Measurements from ENCODE around the gene MLLT10.
"Not testable (repeated sequence)": the region's sequence is repeated elsewhere in the genome, so short reads cannot be mapped to it uniquely, and the experiment has no call there.

The MLLT10 gene

DNA sequence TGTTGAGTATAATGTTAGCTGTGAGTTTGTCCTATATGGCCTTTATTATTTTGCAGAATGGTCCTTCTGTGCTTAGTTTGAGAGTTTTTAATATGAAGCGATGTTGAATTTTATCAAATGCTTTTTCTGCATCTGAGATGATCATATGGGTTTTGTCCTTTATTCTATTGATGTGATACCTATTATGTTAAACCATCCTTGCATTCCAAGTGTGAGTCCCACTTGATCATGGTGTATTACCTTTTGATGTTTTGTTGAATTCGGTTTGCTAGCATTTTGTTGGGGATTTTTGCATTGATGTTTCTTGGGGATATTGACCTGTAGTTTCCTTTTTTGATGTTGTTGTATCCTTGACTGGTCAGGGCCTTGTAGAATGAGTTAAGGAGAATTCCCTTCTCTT, 166.4 kb downstream of the MLLT10 start:
- no peak for DNase-seq (ENCODE audit: low read depth)

DNA sequence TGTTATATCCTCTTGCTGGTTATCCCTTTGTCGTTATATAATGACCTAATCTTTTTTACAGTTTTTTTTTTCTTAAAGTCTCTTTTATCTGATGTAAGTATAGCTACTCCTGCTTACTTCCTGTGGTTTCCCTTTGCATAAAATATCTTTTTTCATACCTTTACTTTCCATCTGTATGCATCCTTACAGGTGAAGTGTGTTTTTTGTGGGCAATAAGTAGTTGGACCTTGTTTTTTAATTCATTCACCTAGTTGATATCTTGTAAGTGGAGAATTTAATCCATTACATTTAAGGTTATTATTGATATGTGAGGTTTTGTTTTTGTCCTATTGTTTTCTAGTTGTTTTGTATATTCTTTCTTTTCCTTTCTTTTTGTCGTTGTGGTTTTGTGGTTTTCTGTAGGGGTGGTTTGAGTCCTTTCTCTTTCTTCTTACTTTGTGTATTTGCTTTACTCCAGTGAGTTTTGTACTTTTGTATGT, 168.6 kb downstream of the MLLT10 start:
- no peak for DNase-seq (ENCODE audit: low read depth)

DNA sequence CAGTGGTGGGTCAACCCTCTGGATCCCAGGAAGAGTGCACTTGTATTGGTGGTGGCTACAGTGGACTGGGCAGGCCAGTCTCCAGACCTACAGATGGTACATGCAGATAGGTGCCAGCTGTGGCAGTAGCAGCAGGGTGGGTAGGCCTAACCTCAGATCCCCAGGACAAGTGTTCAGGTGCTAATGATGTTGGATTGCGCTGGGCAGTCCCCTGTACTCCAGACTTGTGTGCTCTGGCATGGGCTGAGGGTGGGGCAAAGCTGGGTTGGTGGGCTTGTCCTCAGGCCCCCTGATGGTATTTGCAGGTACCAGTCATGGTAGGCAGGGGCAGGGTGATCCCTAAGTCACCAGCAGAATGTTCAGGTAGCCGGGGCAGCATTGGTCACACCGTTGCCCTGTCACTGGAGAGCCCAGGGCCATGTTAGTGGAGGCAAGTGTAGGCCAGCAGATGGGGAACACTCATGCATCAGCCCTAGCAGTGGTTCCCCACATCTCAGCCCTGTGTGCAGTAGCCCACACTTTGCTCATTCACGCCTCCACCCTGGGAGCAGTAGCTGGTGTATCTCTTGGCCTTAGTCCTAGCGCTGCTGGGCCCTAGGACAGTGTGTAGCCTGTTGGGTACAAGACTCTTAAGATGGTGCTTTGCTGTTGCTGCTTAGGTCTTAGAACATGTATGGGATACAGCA, 171.3 kb downstream of the MLLT10 start:
- DNase-seq (ENCODE audit: low read depth) = no peak

DNA sequence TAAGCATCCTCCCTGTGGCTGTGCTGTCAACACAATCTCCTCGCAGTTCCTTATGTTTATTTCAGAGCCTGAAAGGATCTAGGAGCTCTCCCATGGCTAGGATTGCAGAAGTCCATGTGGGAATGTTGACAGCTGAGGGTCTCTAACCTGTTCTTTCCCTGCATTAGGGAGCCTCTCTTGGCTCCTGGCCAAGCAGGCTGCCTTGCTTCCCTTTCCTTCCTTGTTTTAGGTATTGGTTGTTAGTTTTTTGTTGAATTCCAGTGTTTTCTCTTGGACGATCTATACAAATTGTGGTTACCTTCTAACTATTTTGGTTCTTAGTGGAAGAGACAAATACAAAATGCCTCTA, 171.8 kb downstream of the MLLT10 start:
- no peak for DNase-seq (ENCODE audit: low read depth)

DNA sequence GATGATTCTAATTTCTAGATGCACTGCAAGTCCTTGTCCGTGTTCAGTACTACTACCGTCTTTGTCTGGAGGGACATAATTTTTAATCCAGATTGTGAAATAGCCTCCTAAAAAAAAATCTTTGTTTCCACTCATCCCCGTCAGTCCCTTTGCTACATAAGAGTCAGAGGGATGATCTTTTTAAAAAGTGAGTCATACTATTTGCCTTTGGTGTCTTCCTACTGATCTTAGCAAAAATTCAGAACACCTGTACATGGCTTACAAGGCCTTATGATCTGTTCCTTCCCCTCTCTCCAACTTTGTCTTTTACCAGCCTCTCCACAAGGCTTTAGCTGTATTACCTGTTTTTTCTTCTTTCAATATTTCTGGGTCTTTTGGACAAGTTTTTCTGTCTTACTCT, 173.5 kb downstream of the MLLT10 start:
- no peak for DNase-seq (ENCODE audit: low read depth)

DNA sequence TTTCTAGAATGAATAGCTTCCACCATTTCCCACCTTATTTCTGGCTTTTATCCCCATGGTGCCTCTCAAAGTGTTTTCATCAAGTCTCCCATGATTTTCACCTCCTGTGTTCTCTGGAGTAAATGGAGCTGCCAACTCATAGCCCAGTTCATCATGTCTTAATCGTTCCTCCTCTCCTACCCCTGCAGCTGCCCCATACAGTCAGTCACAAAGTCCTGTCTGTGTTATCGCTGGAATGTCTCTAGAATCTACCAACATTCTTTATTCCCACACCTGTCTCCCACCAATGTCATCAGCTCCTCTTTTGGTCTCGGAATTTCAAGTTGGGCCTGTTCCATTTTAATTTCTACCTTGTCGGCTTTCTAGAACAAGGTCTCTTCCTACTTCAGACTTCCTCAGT, 178.9 kb downstream of the MLLT10 start:
- no peak for DNase-seq (ENCODE audit: low read depth)

DNA sequence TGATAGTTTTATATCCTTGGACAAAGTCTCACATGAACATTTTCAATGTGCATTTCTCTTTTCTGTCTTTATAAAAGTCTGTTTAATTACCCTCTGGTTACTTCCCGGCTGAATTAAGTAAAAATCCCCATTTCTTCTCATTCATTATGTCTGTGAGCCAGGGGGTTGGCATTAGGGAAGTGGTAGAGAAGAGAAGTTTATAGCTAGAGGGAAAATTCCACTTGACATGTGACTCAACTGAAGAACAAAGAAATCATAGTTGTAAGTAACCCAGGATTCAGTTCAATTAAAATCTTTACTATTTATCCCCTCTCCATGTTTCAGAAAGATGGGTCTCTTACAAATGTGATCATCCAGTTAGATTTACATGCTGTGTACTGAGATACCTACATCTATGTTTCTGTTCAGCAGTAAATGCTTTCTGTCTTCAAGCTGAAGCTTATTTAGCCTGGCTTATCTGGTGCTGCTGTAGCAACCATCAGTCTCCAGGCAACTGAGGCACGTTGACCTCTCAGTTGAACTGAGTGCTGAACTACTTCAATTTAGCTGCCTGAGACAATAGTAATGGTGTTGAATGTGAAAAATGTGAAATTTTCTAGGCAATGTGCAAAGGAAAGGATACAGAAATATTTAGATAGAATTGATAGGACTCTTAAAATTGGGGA, 181.6 kb downstream of the MLLT10 start:
- no peak for DNase-seq (ENCODE audit: low read depth)

DNA sequence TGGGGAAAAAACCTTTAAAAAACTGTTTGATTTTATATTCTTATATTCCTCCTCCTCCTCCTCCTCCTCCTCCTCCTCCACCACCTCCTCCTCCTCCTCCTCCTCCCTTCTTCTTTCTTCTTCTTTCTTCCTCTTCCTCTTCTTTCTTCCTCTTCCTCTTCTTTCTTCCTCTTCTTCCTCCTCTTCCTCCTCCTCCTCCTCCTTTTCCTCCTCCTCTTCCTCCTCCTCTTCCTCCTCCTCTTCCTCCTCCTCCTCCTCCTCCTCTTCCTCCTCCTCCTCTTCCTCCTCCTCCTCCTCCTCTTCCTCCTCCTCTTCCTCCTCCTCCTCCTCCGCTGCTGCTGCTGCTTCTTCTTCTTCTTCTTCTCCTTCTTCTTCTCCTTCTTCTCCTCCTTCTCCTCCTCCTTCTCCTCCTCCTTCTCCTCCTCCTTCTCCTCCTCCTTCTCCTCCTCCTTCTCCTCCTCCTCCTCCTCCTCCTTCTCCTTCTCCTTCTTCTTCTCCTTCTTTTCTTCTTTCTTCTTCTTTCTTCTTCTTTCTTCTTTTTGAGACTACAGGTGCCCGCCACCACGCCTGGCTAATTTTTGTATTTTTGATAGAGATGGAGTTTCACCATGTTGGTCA, 183.5 kb downstream of the MLLT10 start:
- not testable (repeated sequence) for DNase-seq (ENCODE audit: low read depth)

DNA sequence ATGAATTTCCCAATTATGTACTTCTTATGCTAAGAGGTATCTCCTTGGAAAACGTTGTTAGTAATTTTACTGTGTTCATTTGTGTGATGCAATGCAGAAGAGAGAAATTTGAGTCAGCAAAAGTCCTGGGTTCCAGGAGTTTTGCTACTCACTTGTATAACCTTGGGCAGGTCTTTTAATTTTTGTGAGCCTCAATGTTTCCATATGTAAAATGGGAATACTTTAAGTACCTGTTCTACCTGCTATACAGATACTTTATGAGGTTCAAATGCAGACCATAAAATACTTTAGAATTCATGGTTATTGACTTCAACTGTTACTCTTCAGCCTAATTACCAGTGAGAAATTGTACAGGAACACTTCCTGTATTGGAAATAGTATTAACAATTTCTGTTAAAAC, 185.5 kb downstream of the MLLT10 start:
- DNase-seq (ENCODE audit: low read depth) = no peak

DNA sequence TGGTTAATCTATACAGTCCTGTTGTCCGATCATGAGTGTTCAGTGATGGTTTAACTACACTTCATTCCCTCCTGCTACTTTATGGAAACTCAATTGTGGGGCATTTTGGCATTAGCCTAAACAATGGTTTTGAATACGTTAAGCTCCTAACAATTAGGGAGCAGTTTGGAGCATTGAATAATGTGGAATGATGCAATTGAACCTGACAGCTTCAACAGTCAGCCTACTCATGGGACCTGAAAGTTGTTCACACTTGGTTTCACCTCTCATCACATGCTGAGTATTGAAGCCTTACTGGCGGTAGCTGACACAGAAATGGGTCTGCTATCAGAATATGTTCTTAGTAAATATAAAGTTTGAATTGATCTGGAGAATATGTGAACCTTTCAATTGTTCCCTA, 186.1 kb downstream of the MLLT10 start:
- DNase-seq (ENCODE audit: low read depth) = no peak

DNA sequence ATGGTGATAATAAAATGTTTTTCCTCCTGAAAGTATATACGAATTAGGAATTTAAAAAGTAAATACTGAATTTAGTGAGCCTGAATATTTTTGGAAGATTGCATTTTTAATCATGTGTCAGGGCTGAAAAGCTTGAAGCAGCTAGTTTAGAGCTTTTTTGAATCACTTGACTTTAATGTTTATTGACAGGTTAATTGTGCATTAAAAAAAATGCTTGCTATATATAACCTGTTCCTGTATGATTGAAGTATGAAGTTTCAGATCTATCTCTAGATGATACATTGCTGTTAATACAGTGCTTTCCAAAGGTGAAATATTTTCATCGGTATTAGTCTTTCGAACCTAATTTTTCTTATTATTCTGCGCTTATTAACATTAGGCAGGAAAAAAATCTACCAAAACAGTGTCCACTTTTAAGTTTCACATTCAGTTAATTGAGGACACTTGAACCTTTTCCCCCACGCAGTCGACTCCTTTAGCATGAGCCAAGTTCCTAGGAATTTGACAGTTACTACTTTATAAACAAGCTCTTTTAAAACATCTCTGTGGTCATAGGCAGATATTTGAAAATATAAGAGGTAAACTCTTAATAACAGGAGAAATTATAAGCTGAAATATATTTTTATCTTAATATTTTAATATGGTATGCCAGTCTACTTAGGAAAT, 187.1 kb downstream of the MLLT10 start:
- no peak for DNase-seq (ENCODE audit: low read depth)

DNA sequence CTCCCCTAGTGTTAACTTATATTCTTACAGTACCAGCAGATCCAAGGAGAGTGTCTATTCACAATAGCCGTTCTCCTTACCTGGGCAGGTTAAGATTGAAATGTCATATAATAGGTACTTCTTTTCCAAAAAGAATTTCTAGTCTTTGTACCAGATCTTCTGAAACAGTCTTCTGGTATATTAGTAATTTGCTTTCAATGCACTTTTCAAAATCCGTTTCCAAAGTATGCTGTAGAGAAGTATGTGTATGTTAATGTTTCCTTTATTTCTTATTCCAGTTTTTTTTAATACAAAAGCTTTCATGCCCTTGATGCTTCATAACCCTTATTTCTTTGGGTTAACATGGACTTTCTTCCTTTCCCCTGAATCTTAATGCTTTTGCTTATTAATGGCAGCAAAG, 188.2 kb downstream of the MLLT10 start:
- DNase-seq (ENCODE audit: low read depth) = no peak

DNA sequence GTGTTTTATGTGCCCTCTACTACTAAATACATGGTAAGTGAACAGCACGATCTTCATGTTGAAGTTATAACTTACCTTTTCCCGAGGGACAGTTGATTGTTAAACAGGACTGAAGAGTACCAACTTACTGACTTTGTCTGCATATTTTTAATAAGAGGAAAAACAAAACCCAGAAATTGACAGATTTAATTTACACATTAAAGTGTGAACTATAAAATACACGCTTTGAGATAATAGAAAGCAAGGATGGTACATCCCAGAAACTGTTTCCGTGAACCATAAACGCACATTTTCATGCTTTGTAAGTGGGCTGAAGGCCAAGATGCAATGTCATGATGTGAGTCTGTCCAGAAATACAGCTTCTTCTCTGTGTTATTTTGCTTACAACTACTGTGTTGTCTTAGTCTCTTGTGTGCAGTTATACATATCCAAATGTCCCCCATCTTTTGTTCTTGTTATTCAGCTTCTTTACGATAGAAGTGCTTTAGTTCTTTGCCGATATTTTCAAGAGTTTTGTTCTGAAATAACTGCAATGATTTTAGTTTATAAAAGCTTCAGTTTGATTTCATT, 190.1 kb downstream of the MLLT10 start:
- no peak for DNase-seq (ENCODE audit: low read depth)

DNA sequence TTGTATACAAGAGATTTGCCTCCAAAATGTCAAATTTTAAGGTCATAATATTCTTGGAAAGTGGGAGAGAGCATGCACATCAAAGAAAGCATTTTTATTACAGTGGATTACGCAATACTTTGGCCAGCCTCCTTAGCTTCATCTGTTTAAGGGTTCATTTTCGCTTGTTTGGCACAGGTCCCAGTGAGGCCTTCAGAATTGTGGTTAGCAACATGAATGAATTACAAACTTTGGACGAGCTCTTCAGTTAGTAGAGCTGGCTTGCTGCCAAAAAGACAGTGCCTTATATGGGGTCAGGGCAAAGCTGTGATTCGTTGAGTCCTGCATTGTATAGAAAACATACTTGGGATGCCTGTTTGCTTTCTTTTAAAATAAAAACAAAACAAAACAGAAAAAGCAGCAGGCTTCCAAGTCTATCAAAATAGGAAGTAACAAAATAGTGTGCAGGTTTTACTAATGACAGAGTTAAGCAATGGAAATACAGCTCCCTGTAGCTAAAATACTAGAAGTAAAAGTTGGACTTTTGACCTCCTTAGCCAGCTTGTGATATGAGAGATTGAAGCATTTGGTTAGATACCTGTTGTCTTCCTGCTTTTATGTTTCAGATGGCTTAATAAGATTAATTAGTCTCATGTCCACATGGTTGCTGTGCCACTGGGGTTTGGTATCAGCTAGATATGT, 190.8 kb downstream of the MLLT10 start:
- peak; percentile 80 for DNase-seq (ENCODE audit: low read depth)

DNA sequence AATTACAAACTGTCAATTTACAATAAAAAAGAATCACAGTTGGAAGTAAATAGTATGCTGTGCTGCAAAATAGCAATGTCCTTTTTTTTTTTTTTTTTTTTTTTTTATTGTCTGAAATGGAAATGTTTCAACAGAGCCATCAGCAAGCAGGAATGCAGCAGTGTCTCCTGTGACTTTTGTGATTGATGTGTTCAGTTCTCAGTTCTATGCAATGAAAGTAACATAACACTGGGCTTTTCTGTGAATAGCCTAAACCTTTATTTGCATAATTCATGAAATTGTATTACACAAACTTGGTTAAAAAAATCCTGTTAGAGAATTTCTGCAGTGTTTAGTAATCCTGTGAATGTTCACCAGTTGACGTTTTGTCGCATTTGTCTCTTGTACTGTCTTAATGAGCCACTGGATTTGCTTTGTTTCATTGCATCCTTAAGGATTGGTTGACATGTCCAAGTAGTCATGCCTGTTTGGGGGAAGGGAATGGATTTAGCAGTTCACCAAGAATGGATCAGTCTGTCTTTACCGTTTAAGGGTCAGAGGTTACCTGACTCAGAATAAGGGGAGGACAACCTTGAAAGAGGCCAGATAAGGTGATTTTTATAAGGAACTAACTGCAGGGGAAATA, 192.7 kb downstream of the MLLT10 start:
- DNase-seq (ENCODE audit: low read depth) = no peak

DNA sequence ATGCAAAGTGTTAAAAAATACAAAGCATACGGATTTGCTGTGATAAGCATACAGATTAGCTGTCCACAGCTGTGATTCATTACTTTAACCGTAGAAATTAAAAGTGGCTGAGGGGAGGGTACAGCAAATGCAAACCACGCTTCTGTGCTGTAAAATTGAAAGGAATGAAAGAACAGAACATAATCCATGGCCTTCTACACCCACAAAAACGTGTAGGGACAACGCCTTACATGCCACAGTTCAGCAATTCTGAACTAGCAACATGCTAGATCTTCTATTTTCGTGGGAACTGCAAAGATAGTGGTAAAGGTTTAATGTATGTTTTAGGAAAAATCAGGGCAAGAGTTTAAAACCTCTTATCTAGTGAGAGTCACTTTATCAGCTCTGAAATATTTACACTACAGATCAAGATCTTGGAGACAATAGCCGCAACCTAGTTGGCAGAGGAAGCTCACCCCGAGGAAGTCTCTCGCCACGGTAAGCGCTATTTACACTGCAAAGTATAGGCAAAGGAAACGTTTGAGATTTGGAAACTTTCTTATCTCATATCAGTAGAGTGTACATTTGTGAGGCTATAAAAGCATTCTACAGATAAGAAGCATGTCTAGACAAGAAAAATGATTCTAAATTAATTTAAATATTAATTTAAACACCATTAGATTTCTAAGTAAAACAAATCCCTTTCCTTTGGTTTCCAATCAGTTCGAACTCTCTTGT, 193.6 kb downstream of the MLLT10 start:
- DNase-seq (ENCODE audit: low read depth) = no peak

DNA sequence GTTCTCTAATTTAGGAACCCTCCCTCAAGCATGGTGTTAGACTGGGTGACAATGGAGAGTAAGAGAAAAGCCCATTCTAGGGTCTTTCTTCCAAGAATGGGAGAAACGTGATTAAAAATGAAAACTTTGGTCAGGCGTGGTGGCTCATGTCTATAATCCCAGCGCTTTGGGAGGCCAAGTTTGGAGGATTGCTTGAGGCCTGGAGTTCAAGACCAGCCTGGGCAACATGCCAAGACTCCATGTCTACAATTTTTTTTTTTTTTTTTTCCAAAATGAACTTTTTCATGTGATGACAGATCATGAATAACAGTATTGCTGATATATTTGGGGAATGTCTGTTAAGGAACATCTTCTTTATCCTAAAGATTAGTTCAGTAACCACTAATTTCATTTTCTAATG, 194.6 kb downstream of the MLLT10 start:
- DNase-seq (ENCODE audit: low read depth) = no peak

DNA sequence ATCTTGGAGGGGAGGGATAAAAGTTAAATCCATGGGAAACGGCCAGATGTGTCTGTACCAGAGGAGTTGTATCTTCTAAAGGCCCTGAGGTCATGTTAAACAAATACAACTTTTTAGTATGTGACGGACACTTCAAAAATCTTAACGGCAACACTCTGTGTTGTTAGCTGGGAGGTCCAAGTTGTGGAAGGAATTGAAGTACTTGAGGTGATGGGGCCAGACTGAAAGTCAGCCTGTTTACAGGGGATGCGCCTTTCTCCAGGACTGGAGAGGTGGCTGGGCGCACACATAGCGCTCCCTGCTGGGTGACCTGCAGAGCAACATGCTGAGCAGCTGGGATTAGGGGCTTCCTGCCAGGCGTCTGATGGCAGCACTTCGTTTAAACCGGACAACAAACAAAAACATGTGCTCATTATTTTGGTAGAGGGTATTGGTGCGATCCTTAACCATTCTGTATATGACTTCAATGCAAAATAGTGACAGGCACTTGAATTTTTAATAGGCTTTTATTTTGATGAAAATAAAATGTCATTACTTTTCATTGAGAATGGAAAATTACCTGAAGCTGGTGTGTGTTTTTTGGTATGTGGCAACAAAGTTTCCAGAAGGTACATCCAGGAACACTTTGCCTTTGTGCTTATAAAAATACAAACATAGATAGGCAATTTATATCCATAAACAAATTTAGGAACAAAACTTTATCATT, 198.2 kb downstream of the MLLT10 start:
- peak; percentile 15 for DNase-seq (ENCODE audit: low read depth)

DNA sequence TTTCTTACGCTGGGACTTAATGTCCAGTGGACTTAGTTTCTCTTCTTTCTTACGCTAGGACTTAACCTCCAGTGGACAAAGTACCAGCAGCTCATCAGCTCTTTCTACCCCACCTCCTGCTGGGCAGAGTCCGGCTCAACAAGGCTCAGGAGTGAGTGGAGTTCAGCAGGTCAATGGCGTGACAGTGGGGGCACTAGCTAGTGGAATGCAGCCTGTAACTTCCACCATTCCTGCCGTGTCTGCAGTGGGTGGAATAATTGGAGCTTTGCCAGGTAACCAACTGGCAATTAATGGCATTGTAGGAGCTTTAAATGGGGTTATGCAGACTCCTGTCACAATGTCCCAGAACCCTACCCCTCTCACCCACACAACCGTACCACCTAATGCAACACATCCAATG, 199.7 kb downstream of the MLLT10 start:
- DNase-seq (ENCODE audit: low read depth) = no peak

DNA sequence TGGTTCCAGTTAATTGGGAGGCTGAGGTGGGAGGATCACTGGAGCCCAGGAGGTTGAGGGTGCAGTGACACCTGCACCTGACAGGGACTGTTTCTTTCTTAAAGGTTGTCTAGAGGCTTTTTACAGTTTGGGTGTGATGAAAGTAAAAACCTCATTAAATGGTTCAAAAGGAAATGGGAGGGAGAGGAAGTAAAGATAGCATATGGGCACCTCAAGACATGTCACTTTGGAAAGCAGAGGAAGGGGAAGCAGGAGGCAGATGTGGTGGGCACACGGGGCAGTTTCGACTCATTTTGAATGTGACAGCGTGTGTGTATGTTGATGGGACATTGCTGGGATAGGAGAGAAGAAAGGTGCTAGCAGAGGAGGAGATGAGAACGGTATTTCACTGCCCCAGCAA, 203.1 kb downstream of the MLLT10 start:
- DNase-seq (ENCODE audit: low read depth) = no peak

Measured in CMK (cell line).